Suprapubic skin (tissue), 4 donors: ENCODE data around the gene B4GALT4.

Experiments used
- CTCF ChIP-seq, 2 donors: fragments of 200-600 bp in 1 of 2; fragments of 450-650 bp in 1 of 2; sonication (generic) in 1 of 2; IDR thresholded peaks; one replicate each; pipeline ENCODE4 v1.5.1; 2016 to 2019; ENCODE audit warnings: antibody characterized with exemption in 2 of 2, mild to moderate bottlenecking in 1 of 2, moderate library complexity in 1 of 2
- EP300 ChIP-seq: sonication (generic); formaldehyde crosslinking; IDR thresholded peaks from one replicate; pipeline ENCODE4 v1.6.1; 2017; ENCODE audit warnings: antibody characterized with exemption
- POLR2A ChIP-seq, 2 donors: fragments of 450-650 bp; IDR thresholded peaks; one replicate each; pipeline ENCODE4 v1.6.1; 2017; ENCODE audit warnings: antibody characterized with exemption in 2 of 2, mild to moderate bottlenecking in 2 of 2, moderate library complexity in 2 of 2
- POLR2AphosphoS5 ChIP-seq, 3 donors: sonication (generic); formaldehyde crosslinking; IDR thresholded peaks; one replicate each; pipeline ENCODE4 v1.6.1; 2017; ENCODE audit warnings: antibody characterized with exemption in 3 of 3

- TF ChIP-seq CTCF (IDR thresholded peaks at IDR 0.05): no peak
- TF ChIP-seq POLR2AphosphoS5 (IDR thresholded peaks at IDR 0.05): no peak
- no peak for TF ChIP-seq POLR2A (IDR thresholded peaks at IDR 0.05)
- no peak for TF ChIP-seq EP300
These were observed 14.5 kb upstream of the B4GALT4 start for GRCh38 chr3:119255214-119255613.
